T-cell (primary cell): ENCODE data around the gene TOGARAM1. TPM values are rescaled to one million over a fixed set of nuclear protein-coding genes. Genes with fewer than 3 reads are reported as not detected.

Source experiments
- ATAC-seq, 4 experiments: fragments of 200-7000 bp in 3 of 4; fragments of 150-1000 bp in 1 of 4; cut with Tn5 transposase; replicated peaks in 1 of 4; 1 replicate in 3 of 4; 2 replicates in 1 of 4; pipeline ENCODE4 v1.10.0; 2021; ENCODE audit warnings: moderate library complexity in 3 of 4, mild to moderate bottlenecking in 2 of 4, moderate number of reproducible peaks in 1 of 4
- CTCF ChIA-PET, 2 donors: fragments of 300-600 bp; sonication (Branson Sonifier 250); formaldehyde crosslinking; loops; one replicate each; lab custom pipeline; 2022; ENCODE audit warnings: antibody characterized with exemption in 2 of 2; lab: Charles Lee
- POLR2A ChIA-PET, 2 donors: fragments of 300-600 bp; sonication (Branson Sonifier 250); formaldehyde crosslinking; loops; one replicate each; lab custom pipeline; 2022; ENCODE audit warnings: antibody characterized with exemption in 2 of 2; lab: Charles Lee
- DNase-seq, 35 experiments: peaks; one replicate each; pipeline versions ENCODE4 v3.0.0 to v3.0.0-alpha.2; 2013 to 2023
- H3K27ac ChIP-seq: one replicate; pipeline ENCODE4 v1.5.1; 2013; ENCODE audit warnings: low read length
- H3K27me3 ChIP-seq, 2 experiments: replicated peaks in 1 of 2; 1 replicate in 1 of 2; 2 replicates in 1 of 2; pipeline versions ENCODE4 v1.6.1 to v1.7.0; 2013; ENCODE audit warnings: low read length in 1 of 2, mixed read lengths in 1 of 2; ENCODE audit not compliant: control insufficient read depth in 2 of 2, insufficient read depth in 2 of 2; ENCODE audit errors: extremely low read depth in 1 of 2
- H3K36me3 ChIP-seq, 2 donors: 1 replicate in 1 of 2; 2 replicates in 1 of 2; pipeline versions ENCODE4 v1.6.1 to v1.7.0; 2013; ENCODE audit warnings: low read length in 1 of 2; ENCODE audit not compliant: control insufficient read depth in 2 of 2, insufficient read depth in 1 of 2; ENCODE audit errors: extremely low read depth in 1 of 2
- H3K4me1 ChIP-seq, 2 experiments: 1 replicate in 1 of 2; 2 replicates in 1 of 2; pipeline versions ENCODE4 v1.6.1 to v1.7.0; 2013; ENCODE audit warnings: low read length in 2 of 2, mixed read lengths in 1 of 2; ENCODE audit not compliant: insufficient read depth in 2 of 2, control insufficient read depth in 1 of 2; ENCODE audit errors: extremely low read depth in 1 of 2
- H3K4me3 ChIP-seq, 2 donors: 1 replicate in 1 of 2; 2 replicates in 1 of 2; pipeline versions ENCODE4 v1.5.1 to v1.7.0; 2013; ENCODE audit warnings: mild to moderate bottlenecking in 2 of 2, low read length in 1 of 2, moderate library complexity in 1 of 2; ENCODE audit not compliant: control insufficient read depth in 1 of 2; ENCODE audit errors: extremely low read depth in 1 of 2
- H3K9me3 ChIP-seq: 2 replicates; pipeline ENCODE4 v1.7.0; 2013
- H3K27ac Mint-ChIP-seq, 2 donors: one replicate each; pipeline ENCODE4 v1.8.0; 2020 to 2021; ENCODE audit warnings: mild to moderate bottlenecking in 2 of 2, mixed read lengths in 2 of 2
- H3K27me3 Mint-ChIP-seq, 2 donors: one replicate each; pipeline ENCODE4 v1.8.0; 2021 to 2022; ENCODE audit warnings: mixed read lengths in 2 of 2
- H3K36me3 Mint-ChIP-seq: one replicate; pipeline ENCODE4 v1.8.0; 2021; ENCODE audit warnings: mixed read lengths
- H3K4me1 Mint-ChIP-seq, 3 donors: one replicate each; pipeline ENCODE4 v1.8.0; 2020 to 2022; ENCODE audit warnings: mixed read lengths in 3 of 3, mild to moderate bottlenecking in 1 of 3
- H3K4me3 Mint-ChIP-seq, 3 donors: one replicate each; pipeline ENCODE4 v1.8.0; 2020 to 2022; ENCODE audit warnings: mild to moderate bottlenecking in 3 of 3, mixed read lengths in 3 of 3, moderate library complexity in 3 of 3
- H3K9me3 Mint-ChIP-seq, 3 donors: one replicate each; pipeline ENCODE4 v1.8.0; 2020 to 2022; ENCODE audit warnings: mixed read lengths in 3 of 3
- whole genome bisulfite sequencing: methylation state at CpG from one replicate; pipeline ENCODE4 v1.1.5; 2013; ENCODE audit warnings: missing lambda C conversion rate; ENCODE audit not compliant: insufficient coverage; 5-methylcytosine and 5-hydroxymethylcytosine counted together
- total RNA-seq, 35 experiments: library from RNA in 6 of 35; stranded (reverse) in 6 of 35; fragments of 120-200 nt in 1 of 35; gene quantifications; one replicate each; pipeline versions ENCODE4 v1.2.1 to v1.2.4 and lab custom pipeline; 2013 to 2026

Gene TOGARAM1
- total RNA-seq, 5 donors from 2014 or later (not counting 1 experiment from before 2014, with no cell fraction given) = 10.9 to 17.1 (median 11.1) TPM

DNA sequence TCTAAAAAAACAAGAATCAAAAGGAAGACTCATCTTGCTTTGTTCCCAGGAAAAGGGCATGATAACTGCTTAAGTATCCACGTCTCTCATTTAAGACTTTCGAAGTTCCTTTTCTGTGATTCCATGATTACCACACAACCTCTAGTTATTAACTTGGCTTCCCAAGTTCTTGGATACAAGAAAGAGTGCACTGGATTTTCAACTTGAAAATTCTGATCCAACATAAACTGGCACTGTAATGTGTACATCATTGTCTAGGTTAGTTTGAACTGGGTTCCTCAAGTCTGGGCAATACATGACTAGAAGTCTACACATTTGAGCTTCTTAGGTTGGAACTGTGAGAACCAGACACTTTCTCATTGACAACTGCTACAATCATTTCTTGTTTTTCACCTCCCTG, 1.8 kb upstream of the TOGARAM1 start:
- Histone ChIP-seq H3K36me3 (no peaks in the 10 kb centered on the region), H3K27me3 (no peaks in the 10 kb centered on the region), H3K9me3 (peaks cover 3% of the 10 kb centered on the region), H3K4me3 (peak overlapping the region in 1 of 2 donors; percentile 72), H3K4me1 (peaks cover 22 to 28% of the 10 kb centered on the region in 2 experiments), H3K27ac (no peak overlapping the region)
- Mint-ChIP-seq H3K27me3 (no peaks in the 10 kb centered on the region), H3K4me1 (peaks cover 47 to 67% (median 65%) of the 10 kb centered on the region in 3 donors), H3K27ac (peak overlapping the region; percentile 52 to 55), H3K9me3 (peaks cover 4 to 13% (median 8%) of the 10 kb centered on the region in 3 donors), H3K36me3 (peaks cover 13% of the 10 kb centered on the region), H3K4me3 (no peak overlapping the region)
- CTCF ChIA-PET = interaction anchor here in 1 of 2 donors (0.7 kb wide), 1 partner anchor 303 kb away, joined by 4 read pairs; no protein-coding TSS in a partner anchor
- no peak for ATAC-seq
- POLR2A ChIA-PET = interaction anchor here in 1 of 2 donors (0.7 kb wide), 1 partner anchor 10 kb away, joined by 5 read pairs; no protein-coding TSS in a partner anchor
- 52% methylated on average over 2 of the region's 2 CpGs for WGBS
- no peak for DNase-seq

DNA sequence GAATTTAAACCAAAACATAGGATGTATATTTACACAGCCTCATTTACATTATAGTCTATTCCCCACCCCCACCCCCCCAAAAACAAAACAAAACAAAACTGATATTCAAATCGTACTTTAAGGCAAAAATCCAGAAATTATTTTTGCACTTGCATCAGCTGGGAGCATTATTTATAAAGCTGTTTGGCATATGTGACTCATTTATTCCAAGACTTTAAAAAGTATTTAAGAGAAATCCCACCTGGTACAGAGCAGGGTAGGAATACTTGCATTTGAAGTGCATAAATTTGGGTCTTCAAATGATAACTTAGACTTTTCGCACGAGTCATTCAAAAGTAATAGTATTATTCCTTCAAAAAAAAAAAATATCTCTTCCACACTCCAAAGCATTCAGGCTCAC, 1.3 kb upstream of the TOGARAM1 start:
- ChIA-PET CTCF (interaction anchor here in 1 of 2 donors (0.5 to 0.7 kb wide), 2 partner anchors 303 to 1123 kb away, joined by 3 to 4 read pairs; no protein-coding TSS in a partner anchor), POLR2A (interaction anchor here (0.7 to 2.7 kb wide), 4 partner anchors 11 to 178 kb away, joined by 3 to 17 read pairs (median 6); partner anchors contain the start of gene FKBP3 (in 1 of the 2))
- Mint-ChIP-seq H3K4me1 (peaks cover 46 to 66% (median 64%) of the 10 kb centered on the region in 3 donors), H3K27me3 (no peaks in the 10 kb centered on the region), H3K4me3 (no peak overlapping the region), H3K36me3 (peaks cover 15% of the 10 kb centered on the region), H3K27ac (peak overlapping the region; percentile 52 to 55), H3K9me3 (peaks cover 4 to 15% (median 10%) of the 10 kb centered on the region in 3 donors)
- Histone ChIP-seq H3K27ac (peak overlapping the region; percentile 85), H3K36me3 (no peaks in the 10 kb centered on the region), H3K4me1 (peaks cover 19 to 28% of the 10 kb centered on the region in 2 experiments), H3K9me3 (peaks cover 3% of the 10 kb centered on the region), H3K4me3 (peak overlapping the region; percentile 72 to 95), H3K27me3 (no peaks in the 10 kb centered on the region)
- DNase-seq = no peak
- ATAC-seq = no peak
- no CpG with 5 or more reads among the region's 3 CpGs for WGBS

DNA sequence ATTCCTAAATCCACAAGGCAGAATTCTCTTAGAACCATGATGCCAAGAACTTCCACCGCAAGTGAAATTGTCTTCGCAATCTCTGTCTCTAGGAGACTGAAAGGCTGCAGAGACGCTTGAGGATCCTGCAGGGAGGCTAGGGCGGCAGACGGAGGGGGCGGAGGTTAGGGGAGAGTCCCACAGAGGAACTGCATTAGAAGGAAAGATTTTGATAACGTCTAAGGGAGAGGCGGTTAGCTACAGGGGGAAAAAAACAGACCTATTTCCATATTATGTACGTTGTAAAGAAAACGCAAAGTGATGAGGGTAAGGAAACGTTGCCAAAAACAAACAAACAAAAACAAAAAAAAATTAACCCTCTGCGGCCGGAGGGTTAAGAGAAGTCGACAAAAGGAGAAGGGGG, 838 bp upstream of the TOGARAM1 start:
- peaks cover 41 to 63% (median 60%) of the 10 kb centered on the region in 3 donors for H3K4me1 Mint-ChIP-seq
- H3K4me3 Mint-ChIP-seq = no peak overlapping the region
- H3K9me3 Mint-ChIP-seq = peaks cover 4 to 15% (median 10%) of the 10 kb centered on the region in 3 donors
- POLR2A ChIA-PET = interaction anchor here (0.5 to 2.7 kb wide), 14 partner anchors 13 to 292 kb away, joined by 3 to 17 read pairs (median 4); partner anchors contain the start of genes FANCM (in 1 of the 2) and FKBP3 (in 1 of the 2)
- no peaks in the 10 kb centered on the region for H3K27me3 ChIP-seq
- CTCF ChIA-PET = interaction anchor here in 1 of 2 donors (0.5 to 3.4 kb wide), 8 partner anchors 19 to 1122 kb away, joined by 3 to 16 read pairs (median 4); partner anchors contain the start of genes FANCM and FKBP3
- peaks cover 19 to 28% of the 10 kb centered on the region in 2 experiments for H3K4me1 ChIP-seq
- H3K9me3 ChIP-seq = peaks cover 3% of the 10 kb centered on the region
- 0% methylated on average over 5 of the region's 14 CpGs for WGBS
- no peaks in the 10 kb centered on the region for H3K27me3 Mint-ChIP-seq
- ATAC-seq (peak; percentile 29 to 48 (median 36)), DNase-seq (peak; percentile 7 to 78 (median 55))
- no peak overlapping the region for H3K27ac Mint-ChIP-seq
- H3K4me3 ChIP-seq = peak overlapping the region; percentile 72 to 95
- peaks cover 15% of the 10 kb centered on the region for H3K36me3 Mint-ChIP-seq
- peak overlapping the region; percentile 85 for H3K27ac ChIP-seq
- no peaks in the 10 kb centered on the region for H3K36me3 ChIP-seq

DNA sequence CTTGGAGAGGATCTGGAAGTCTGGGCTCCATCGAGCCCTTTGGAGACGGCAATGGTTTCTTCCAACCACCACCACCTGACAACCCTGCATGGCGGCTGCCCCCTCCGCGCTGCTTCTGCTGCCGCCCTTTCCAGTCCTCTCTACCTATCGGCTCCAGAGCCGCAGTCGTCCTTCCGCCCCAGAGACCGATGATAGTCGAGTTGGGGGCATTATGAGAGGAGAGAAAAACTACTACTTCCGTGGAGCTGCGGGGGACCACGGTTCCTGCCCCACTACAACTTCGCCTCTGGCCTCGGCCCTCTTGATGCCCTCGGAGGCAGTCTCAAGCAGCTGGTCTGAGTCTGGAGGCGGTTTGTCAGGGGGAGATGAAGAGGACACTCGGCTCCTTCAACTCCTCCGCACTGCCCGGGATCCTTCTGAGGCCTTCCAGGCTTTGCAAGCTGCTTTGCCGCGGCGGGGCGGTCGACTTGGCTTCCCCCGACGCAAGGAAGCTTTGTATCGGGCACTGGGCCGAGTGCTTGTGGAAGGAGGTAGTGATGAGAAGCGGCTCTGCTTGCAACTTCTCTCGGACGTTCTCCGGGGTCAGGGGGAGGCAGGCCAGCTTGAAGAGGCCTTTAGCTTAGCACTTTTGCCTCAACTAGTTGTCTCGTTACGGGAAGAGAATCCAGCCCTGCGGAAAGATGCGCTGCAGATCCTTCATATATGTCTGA, 499 bp downstream of the TOGARAM1 start:
- Histone ChIP-seq H3K4me1 (peaks cover 22 to 26% of the 10 kb centered on the region in 2 experiments), H3K36me3 (no peaks in the 10 kb centered on the region)
- 4% methylated on average over 24 of the region's 39 CpGs for WGBS

DNA sequence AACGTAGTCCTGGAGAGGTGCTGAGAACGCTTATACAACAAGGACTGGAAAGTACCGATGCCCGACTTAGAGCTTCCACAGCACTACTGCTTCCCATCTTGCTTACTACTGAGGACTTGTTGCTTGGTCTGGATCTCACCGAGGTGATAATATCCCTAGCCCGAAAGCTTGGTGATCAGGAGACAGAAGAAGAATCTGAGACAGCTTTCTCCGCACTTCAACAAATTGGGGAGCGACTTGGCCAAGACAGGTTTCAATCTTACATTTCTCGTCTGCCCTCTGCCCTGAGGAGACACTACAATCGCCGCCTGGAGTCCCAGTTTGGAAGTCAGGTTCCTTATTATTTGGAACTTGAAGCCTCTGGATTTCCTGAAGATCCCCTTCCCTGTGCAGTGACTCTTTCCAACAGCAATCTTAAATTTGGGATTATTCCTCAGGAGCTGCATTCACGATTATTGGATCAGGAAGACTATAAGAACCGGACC, 1.1 kb downstream of the TOGARAM1 start:
- WGBS = 38% methylated on average over 11 of the region's 13 CpGs
- peak in 2 of 35 experiments; percentile 3 to 39 for DNase-seq
- H3K27me3 Mint-ChIP-seq = no peaks in the 10 kb centered on the region
- H3K4me1 ChIP-seq = peaks cover 22 to 23% of the 10 kb centered on the region in 2 experiments
- H3K27ac ChIP-seq = peak overlapping the region; percentile 81
- no peaks in the 10 kb centered on the region for H3K27me3 ChIP-seq
- POLR2A ChIA-PET = interaction anchor here (1.1 to 2.7 kb wide), 8 partner anchors 17 to 291 kb away, joined by 3 to 17 read pairs (median 4); partner anchors contain the start of genes FKBP3 (in 2 of the 2) and PRPF39 (in 1 of the 2)
- CTCF ChIA-PET = interaction anchor here (0.5 to 3.4 kb wide), 3 partner anchors 21 to 290 kb away, joined by 3 to 16 read pairs (median 4); partner anchors contain the start of genes FANCM (in 1 of the 2), FKBP3 (in 1 of the 2) and MIS18BP1 (in 1 of the 2)
- H3K4me1 Mint-ChIP-seq = peaks cover 42 to 68% (median 65%) of the 10 kb centered on the region in 3 donors
- no peak overlapping the region for H3K27ac Mint-ChIP-seq
- no peak overlapping the region for H3K4me3 Mint-ChIP-seq
- H3K36me3 ChIP-seq = no peaks in the 10 kb centered on the region
- H3K9me3 Mint-ChIP-seq = peaks cover 4 to 22% (median 14%) of the 10 kb centered on the region in 3 donors
- ATAC-seq = no peak
- peaks cover 26% of the 10 kb centered on the region for H3K36me3 Mint-ChIP-seq
- peak overlapping the region; percentile 72 to 95 for H3K4me3 ChIP-seq
- H3K9me3 ChIP-seq = peaks cover 3% of the 10 kb centered on the region

More for the DNA sequence above, 499 bp downstream of the TOGARAM1 start:
- Histone ChIP-seq H3K27ac (peak overlapping the region; percentile 81), H3K4me3 (peak overlapping the region; percentile 72 to 95), H3K27me3 (no peaks in the 10 kb centered on the region), H3K9me3 (peaks cover 3% of the 10 kb centered on the region)
- ChIA-PET CTCF (interaction anchor here in 1 of 2 donors (0.8 to 3.4 kb wide), 8 partner anchors 21 to 291 kb away, joined by 3 to 16 read pairs (median 4); partner anchors contain the start of genes FANCM, FKBP3 and MIS18BP1), POLR2A (interaction anchor here (0.5 to 2.7 kb wide), 17 partner anchors 14 to 308 kb away, joined by 3 to 17 read pairs (median 3); partner anchors contain the start of genes FKBP3 (in 2 of the 2), FANCM (in 1 of the 2) and PRPF39 (in 1 of the 2))
- H3K9me3 Mint-ChIP-seq = peaks cover 4 to 21% (median 14%) of the 10 kb centered on the region in 3 donors
- no peak overlapping the region for H3K27ac Mint-ChIP-seq
- ATAC-seq = peak; percentile 45 to 58 (median 50)
- no peaks in the 10 kb centered on the region for H3K27me3 Mint-ChIP-seq
- peaks cover 41 to 66% (median 63%) of the 10 kb centered on the region in 3 donors for H3K4me1 Mint-ChIP-seq
- peak in 15 of 35 experiments; percentile 4 to 76 (median 61) for DNase-seq
- no peak overlapping the region for H3K4me3 Mint-ChIP-seq
- H3K36me3 Mint-ChIP-seq = peaks cover 21% of the 10 kb centered on the region
